Measurements from ENCODE around the gene SFI1. TPM values are rescaled to one million over a fixed set of nuclear protein-coding genes. Genes with fewer than 3 reads are reported as not detected.

Gene SFI1
- total and polyA plus RNA-seq, 2 of the 4 experiments (the other 2 are of a cell fraction), result 9.9 to 12.0 TPM

GRCh38 chr22:31496007-31496734 lies at the start of gene SFI1 (continued):
- TF ChIP-seq BHLHE40 (IDR thresholded peaks at IDR 0.05; ENCODE audit: low read depth, low read length) (0 out of 2 replicates have a peak, but pooled peaks have one; percentile 14), RAD21 (IDR thresholded peaks at IDR 0.05; ENCODE audit: low read length) (no peak), NFE2L2 (IDR thresholded peaks at IDR 0.05; ENCODE audit: low read depth, low read length) (no peak), CHD1 (IDR thresholded peaks at IDR 0.05; ENCODE audit: low read depth, low read length) (no peak), POLR2A (IDR thresholded peaks at IDR 0.05; ENCODE audit: low read depth, low read length) (no peak; the same call in 1 of the 2 replicates), RFX5 (IDR thresholded peaks at IDR 0.05; ENCODE audit: low read depth, low read length) (no peak)

DNA sequence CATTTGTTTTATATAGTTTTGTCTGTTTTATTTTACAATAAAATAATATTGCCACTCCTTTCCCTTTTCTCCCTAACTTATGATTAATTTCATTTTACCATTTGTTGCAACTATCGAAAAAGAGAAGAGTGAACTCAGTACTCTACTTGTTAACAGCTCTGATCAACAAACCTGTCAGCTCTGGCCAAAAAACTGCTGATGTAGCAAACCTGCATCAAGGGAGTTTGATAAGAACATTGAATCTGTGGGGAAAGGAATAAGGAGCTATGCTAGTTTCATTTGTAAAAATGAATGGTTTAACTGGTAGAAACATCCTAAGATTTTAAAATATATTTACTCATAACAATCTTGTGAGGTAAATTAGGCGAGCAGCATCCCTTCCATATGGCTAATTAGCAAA lies 49.6 kb upstream of the SFI1 start:
- POLR2A ChIA-PET (ENCODE audit: unreplicated experiment), result no interaction called here

More for the DNA sequence above, 49.6 kb upstream of the SFI1 start:
- Histone ChIP-seq H2BK120ac (ENCODE audit: low read depth, low read length) (no peak overlapping the region), H4K5ac (ENCODE audit: low read depth, low read length) (no peak overlapping the region), H4K91ac (ENCODE audit: insufficient read depth, low read depth, low read length) (no peak overlapping the region), H3K4me2 (ENCODE audit: low read depth, low read length) (no peak overlapping the region), H2BK5ac (ENCODE audit: low read depth, low read length, poor library complexity, severe bottlenecking) (no peak overlapping the region), H2BK15ac (ENCODE audit: low read depth, low read length) (no peak overlapping the region), H3K4ac (ENCODE audit: low read depth, low read length) (no peak overlapping the region), H3K4me1 (ENCODE audit: control insufficient read depth, insufficient read depth, low read length) (no peaks in the 10 kb centered on the region), H2AK5ac (ENCODE audit: low read depth, low read length) (no peak overlapping the region), H3K4me3 (ENCODE audit: insufficient read depth, low read depth, low read length) (no peak overlapping the region), H3K9ac (ENCODE audit: low read depth, low read length) (no peak overlapping the region), H3K27ac (ENCODE audit: insufficient read depth, low read length) (no peak overlapping the region), H3K9me1 (ENCODE audit: insufficient read depth, low read length) (no peaks in the 10 kb centered on the region), H3K9me3 (ENCODE audit: control insufficient read depth, insufficient read depth, low read length) (no peaks in the 10 kb centered on the region), H3K36me3 (ENCODE audit: control insufficient read depth, insufficient read depth, low read length) (peaks cover 38% of the 10 kb centered on the region), H2AK9ac (replicated peaks; ENCODE audit: low read depth, low read length, poor library complexity) (no peak overlapping the region), H3K56ac (ENCODE audit: extremely low read depth, insufficient read depth, low read length) (no peak overlapping the region), H2BK20ac (ENCODE audit: low read depth, low read length) (no peak overlapping the region), H3K23ac (ENCODE audit: low read depth, low read length) (no peak overlapping the region), H3K27me3 (ENCODE audit: control insufficient read depth, insufficient read depth, low read length) (no peaks in the 10 kb centered on the region), H4K8ac (ENCODE audit: low read depth in 2 of 2, low read length in 2 of 2) (no peak overlapping the region), H4K20me1 (ENCODE audit: insufficient read depth, low read length) (peaks cover 3% of the 10 kb centered on the region; the same call in 1 of the 2 replicates), H3K18ac (ENCODE audit: low read depth, low read length) (no peak overlapping the region), H3K14ac (replicated peaks; ENCODE audit: low read depth, low read length) (no peak overlapping the region), H3K79me1 (ENCODE audit: low read depth in 1 of 2, low read length in 2 of 2) (peaks cover 19 to 21% of the 10 kb centered on the region in 2 experiments), H2AFZ (replicated peaks; ENCODE audit: low read length, poor library complexity) (no peak overlapping the region)
- WGBS, 2 experiments (ENCODE audit: extremely low coverage in 2 of 2, insufficient read length in 1 of 2), result no CpG with 5 or more reads among the region's 2 CpGs
- CTCF ChIA-PET, result no interaction called here
- TF ChIP-seq CHD1 (IDR thresholded peaks at IDR 0.05; ENCODE audit: low read depth, low read length) (no peak), MAFK (IDR thresholded peaks at IDR 0.05; ENCODE audit: low read depth, low read length) (peak; percentile 95)
- intact Hi-C loops (cut with micrococcal nuclease) (no loop called here), in situ Hi-C loops (cut with MboI; ENCODE audit: low sequenced_read_pairs) (no loop called here), dilution Hi-C loops (cut with HindIII; ENCODE audit: low sequenced_read_pairs, unreplicated experiment) (no loop called here)
- DNase-seq, result no peak
- no peak for ATAC-seq (ENCODE audit: low read depth)
- no TSS peak for BruUV-seq (replicated peaks)

Data from IMR-90 (cell line).